GM21529 (cell line): ENCODE data around the gene PRR7.

Experiments used
- ATAC-seq: cut with Tn5 transposase; IDR thresholded peaks from one replicate; pipeline ENCODE4 v1.9.1; 2021; ENCODE audit not compliant: unreplicated experiment

Gene PRR7

DNA sequence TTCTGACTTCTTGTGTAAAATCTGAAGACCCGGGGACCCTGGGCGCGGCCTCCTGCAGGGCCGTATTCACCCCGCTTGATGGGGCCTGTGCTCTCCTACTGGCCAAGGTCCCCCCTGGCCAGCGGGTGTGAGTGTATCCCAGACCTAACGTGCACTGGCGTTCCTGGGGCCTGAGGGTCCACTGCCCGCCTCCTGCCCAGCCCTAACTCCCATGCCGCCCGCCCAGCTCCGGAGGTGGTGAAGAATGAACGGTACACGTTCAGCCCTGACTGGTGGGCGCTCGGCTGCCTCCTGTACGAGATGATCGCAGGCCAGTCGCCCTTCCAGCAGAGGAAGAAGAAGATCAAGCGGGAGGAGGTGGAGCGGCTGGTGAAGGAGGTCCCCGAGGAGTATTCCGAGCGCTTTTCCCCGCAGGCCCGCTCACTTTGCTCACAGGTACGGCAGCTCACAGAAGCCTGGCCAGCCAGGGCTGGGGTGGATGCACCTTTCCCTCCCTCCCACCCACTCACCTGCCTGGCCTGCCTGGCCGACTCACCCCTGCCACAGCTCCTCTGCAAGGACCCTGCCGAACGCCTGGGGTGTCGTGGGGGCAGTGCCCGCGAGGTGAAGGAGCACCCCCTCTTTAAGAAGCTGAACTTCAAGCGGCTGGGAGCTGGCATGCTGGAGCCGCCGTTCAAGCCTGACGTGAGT, 10.6 kb upstream of the PRR7 start:
- ATAC-seq, result no peak

DNA sequence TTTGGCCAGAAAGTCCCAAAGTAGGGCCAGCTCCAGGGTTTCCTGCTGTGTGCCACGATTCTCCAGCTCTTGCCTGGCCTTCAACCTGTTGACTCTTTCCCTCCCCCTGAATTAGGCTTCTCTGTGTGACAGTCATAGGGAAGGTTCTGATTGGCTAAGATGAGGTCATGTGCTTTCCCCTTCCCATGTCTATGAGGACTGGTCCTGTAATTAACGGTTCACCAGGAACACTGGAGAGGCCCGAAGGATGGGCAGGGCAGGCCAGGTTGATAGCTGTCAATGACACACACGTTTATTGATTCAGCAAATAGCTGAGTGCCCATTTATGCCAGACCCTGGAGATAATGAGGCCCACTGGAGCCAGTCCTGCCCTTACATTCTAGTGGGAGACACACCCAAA, 9.0 kb upstream of the PRR7 start:
- no peak for ATAC-seq

DNA sequence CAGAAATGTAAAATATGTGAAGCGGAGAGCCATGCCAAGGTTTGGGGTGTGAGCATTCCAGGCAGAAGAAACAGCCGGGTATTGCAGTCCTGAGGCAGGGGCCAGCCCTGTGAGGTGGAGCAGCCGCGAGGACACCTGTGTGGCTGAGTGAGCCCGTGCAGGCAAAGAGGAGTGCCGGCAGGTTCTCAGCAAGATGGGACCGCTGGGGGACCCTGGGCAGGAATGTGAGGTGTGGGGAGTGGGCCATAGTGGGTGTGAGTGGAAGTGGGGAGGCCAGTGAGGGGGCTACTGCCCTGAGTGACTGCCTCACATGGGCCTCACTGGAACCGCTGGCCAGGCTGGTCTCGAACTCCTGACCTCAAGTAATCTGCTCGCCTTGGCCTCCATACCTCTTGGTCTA, 8.1 kb upstream of the PRR7 start:
- ATAC-seq, result no peak

DNA sequence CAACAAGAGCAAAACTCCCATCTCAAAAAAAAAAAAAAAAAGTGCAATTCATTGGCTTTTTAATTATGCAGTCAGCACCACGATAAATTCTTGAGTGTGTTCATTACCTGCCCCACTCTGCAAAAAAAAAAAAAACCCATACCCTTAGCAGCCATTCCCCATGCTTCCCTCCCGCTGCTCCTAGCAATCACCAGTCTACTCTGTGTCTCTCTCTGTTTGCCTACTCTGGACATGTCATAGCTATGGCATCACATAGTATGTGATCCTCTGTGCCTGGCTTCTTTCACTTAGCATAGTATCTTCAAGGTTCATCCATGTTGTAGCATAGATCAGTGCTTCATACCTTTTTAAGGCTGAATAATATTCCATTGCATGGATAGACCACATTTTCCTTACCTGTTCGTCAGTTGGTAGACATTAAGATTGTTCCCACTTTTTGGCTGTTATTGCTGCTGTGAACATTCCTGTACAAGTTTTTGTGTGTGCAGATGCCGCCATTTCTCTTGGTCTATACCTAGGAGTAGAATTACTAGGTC, 7.0 kb upstream of the PRR7 start:
- ATAC-seq, result no peak

DNA sequence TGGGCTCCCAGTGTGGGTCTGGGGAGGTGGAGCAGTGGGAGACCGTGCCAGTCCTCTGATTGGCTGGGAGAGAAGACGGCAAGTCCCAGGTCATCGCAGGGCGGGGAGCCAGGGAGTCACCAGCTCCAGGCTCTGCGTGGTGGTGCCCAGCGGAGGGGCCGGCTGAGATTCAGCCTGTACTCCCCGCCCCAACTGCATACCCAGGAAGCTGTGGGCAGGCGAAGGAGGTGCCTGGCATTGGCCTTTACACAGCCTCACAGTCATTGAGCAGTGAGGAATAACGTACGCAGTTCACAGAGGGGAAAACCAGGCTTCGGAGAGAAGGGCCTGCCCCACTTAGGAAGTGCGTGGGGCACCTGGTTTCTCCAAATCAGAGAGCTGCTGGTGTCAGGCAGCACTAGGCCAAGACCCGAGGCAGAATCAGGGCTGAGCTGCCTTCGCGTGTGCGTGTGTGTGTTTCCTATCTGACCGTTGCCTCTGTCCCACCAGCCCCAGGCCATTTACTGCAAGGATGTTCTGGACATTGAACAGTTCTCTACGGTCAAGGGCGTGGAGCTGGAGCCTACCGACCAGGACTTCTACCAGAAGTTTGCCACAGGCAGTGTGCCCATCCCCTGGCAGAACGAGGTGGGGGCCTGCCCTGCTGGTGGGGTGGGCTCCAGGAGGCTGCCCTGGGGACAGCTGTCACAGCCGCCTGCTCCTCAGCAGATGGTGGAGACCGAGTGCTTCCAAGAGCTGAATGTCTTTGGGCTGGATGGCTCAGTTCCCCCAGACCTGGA, 6.2 kb upstream of the PRR7 start:
- ATAC-seq, result no peak

DNA sequence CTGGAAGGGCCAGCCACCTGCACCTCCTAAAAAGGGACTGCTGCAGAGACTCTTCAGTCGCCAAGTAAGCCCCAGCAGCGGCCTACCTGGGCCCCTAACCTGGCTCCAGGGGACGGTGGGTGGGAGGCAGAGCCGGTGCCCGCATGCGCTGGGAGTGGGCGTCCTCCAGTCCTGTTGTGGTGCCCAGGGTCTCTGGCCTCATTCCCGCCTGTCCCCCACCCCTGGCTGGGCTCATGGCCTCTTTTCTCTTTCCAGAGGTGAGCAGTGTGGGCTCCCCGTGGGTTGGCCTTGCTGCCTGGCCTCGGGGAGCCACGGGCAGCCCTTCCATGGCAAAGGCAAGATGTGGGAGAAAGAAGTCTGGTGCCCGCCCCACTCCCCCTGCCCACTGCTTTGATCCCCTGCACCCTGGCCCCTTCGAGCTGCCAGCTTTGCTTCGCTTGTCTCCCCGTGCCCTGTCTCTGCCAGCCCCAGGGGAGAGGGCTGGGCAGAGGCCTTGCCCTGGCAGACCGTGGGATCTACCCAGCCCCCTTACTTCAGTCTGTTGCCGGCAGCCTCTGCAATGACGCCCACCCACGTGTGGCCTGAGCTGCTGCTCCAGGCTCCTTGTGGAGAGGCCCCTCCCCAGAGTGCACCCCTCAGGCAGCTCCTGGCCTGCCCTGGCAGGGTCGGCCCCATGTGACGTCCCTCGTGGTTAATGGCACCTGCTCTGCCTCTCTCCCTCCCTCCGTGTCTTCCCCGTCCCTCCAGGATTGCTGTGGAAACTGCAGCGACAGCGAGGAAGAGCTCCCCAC, 5.4 kb upstream of the PRR7 start:
- ATAC-seq, result no peak

DNA sequence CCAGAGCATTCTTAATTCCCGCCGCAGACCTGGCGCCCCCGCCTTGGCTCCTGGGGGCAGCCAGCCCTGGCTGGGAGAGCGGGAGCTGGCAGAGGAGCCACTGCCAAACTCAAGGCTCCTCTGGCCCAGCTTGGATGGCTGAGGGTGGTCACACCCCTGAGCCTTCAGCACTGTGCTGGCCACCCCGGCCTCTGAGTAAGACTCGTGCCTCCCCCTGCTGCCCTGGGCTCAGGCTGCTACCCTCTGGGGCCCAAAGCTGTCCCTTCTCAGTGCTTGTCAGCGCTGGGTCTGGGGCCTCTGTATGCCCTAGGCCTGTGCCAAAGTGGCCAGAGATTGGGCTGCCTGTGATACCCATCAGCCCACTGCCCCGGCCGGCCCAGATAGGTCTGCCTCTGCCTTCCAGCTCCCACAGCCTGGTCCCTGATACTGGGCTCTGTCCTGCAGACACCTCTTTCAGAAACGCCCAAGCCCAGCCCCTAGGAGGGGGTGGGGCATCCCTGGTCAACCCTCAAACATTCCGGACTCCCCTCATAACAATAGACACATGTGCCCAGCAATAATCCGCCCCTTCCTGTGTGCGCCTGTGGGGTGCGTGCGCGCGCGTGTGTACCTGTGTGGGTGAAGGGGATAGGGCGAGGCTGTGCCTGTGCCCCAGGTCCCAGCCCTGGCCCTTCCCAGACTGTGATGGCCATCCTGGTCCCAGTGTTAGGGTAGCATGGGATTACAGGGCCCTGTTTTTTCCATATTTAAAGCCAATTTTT, 4.4 kb upstream of the PRR7 start:
- ATAC-seq, result no peak

DNA sequence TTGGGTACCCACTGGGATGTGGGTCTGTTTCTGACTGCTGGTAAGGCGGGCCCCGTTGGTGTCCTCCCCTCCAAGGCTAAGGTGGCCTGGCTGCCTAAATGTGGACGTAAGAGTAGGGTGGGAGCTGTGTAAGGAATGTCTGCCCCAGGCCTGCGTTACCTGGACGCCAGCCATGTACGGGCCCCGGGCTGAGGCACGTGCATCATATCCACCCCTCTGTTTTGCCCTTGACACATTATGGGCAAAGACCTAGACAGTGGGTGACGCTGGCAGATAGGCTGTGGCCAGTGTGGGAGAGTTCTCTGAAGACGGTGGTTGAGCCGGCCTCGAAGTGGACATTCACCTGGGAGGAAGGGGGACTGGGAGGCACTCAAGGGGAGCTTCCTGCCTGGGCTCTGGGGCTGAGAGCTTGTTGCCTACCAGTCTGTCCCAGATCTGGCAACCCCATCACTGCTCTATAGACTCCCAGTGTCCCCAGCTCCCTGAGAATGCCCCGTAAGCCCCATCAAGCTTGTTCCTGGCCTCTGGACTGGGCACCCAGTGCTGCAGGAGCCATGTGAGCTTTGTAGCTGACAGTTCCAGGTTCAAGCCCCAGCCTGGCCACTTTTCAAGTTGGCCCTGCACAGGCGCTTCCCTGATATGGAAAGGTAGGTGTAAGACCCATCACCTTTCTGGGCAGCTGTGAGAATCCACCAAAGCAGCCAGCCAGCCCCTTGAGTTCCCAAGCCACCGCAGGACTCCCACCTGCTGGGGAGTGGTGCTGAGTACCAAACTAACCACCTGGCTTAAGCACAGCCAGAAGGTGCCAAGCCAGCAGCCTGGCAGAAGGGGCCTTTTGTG, 3.2 kb upstream of the PRR7 start:
- ATAC-seq, result no peak

DNA sequence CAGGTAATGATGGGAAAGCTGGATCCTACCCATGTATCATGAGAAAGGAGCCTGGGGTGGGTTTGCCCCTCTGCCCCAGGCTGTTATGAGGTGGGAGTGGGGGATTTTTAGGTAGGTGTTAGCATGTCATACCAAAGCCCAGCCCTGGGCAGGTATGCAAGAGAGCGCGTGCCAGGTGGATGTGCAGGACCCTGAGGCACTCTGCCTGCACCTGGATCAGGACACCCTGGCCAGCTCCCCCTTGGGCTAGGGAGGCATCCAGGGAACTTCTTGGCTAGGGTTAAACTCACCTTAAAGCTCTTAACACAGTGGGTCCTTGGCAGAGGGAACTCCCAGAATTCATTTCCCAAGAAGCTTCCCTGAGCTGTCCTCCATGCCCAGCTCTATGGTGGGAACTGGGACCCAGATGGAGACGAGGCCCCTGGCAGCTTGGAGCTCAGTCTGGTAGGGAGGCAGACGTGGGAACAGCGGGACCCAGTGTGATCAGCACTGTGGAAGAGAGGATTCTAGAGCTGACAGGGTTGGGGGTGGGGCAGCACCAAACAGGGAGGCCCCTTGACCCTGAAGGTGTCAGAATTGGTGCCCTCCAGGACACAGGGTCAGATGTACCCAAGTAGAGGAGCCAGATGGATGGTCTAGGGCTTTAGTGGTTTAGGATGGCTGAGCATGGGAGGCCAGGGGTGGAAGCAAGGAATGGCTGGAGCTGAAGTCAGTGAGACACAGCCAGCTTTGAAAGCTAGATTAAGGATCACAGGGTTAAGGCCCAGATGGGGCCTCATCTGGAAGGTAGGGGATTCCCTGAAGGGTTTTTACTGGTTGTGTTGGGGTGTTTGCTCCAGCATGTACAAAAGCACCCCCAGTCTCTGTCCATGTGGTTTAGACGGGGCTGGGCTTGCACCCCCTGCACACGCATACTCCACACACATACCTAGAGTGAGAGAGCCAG, 2.2 kb upstream of the PRR7 start:
- no peak for ATAC-seq

DNA sequence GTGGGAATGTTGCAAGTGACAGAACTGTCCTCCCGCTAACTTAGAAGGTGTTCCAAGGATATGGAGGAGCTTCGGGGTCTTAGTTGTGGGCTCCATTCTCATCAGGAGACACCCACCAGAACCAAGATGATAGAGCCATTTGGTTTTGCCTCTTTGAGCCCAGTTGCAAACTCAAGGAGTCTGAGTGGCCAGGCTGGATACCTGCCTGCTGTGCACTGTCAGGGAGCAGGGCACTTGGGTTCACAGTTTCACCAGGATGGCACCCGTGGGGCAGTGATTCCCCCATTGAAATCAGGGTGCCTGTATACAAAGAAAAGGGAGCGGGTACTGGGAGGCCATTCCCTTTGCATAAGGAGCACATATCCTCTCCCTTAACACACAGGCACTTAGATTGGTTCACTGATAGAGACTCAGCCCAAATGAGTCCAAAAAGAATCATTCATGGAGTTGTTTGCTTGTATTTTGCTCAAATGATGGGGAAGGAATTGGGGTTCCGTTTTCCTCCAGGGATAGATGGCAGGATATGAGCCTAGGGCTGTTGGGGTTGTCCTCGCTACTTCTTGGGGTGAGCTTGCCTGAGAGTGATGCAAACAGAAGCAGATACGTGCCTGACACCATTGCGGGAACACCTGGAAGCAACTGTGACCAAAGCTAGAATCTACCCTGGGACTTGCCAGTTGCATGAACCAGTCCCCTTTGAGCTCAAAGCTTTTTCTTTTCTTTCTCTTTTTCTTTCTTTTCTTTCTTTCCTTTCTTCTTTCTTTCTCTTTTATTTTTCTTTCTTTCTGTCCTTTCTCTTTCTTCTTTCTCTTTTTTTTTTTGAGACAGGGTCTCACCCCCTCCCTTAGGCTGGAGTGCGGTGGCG, 1.3 kb upstream of the PRR7 start:
- ATAC-seq, result no peak

DNA sequence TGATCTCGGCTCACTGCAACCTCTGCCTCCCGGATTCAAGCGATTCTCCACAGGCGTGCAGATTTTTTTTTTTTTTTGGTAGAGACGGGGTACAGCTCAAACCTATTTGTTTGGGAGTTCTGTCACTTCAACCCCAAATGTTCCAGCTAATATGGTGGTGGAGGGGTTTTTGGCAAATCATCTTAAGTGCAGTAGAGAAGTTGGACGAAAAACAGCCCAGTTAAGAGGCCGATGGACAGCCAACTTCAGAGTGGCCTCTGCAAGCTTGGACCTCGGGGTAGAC, 756 bp upstream of the PRR7 start:
- no peak for ATAC-seq

DNA sequence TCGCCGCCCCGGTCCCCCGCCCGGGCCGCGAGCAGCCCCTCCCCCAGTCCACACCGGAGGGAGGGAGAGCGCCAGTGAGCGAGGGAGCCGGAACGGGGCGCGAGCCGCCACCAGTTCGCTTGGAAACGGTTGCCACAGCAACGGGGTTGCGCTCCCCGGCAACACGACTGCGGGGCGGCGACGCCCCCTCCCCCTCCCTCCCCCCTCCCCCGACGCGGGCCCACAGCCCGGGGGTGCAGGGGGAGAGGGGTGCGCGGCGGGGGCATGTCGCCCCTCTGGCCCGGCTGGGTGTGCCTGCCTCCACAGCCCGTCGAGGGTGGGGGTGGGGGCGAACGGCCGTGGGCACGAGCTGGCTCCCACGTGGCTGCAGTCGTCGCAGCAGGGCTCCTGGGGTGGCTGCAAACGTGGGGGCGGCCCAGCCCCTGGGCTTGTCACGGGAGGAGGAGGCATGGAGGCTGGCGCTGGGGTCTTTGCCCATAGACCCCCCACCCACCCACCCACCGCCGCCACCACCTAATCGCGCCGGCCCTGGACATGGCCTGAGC, 524 bp downstream of the PRR7 start:
- ATAC-seq, result peak; percentile 35

DNA sequence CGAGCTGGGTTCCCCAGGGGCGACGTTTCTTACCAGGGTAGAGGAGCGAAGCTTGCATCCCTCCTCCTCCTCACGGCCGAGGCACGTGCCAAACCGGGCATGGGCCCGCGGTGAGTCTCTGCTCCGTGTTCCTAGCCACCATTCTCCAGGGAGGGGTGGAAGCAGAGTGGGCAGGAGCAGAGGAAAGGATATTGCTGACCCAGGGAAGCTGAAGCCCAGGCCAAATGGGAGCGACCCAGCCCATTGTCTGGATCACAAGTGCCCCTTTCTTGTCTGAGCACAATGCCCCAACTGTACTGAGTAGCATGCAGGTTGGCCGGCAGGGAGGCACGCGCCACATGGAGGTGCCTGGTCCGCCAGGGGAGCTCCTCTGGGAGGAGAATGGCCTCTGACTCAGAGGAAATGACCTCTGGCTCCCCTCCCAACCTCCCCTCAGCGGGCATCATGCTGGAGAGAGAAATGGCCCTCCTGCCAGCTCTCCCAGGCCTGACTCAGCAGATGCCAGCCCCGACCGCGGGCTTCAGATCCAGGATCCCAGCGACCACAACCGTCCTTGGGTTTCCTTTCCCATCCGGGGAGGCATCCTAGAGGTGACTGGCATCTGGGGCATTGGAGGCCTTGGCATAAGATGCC, 1.1 kb downstream of the PRR7 start:
- no peak for ATAC-seq

DNA sequence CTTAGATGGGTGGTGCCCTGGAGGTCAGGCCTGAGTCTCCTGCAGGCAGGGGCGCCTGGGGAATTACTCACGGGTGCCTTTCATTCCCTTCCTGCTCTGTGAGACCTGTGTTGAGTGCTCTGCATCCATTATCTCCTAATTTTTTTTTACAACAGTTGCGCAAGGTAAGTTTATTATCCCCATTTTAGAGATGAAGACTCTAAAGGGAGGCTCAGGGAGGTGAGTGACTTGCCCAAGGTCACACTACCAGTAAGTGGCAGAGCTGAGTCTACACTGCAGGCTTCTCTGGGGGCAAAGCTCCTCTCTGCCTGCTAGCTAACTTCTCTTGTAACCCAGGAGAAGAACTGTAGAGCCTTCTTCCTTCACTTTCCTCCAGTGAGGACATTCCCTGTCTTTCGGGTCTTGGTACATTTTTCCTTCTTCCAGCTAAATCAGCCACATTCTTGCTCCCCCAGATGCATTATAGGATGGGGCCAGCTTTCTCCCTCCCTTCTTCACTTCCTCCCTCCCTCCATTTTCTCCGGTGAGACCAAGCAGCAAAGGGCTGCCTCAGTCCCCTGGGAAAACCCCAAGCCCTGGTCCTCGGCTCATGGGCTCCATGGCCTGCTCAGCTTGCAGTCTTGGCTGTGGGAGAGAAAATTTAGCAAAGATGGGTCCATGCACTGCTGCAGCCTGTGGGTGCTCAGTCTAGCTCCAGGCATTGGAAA, 1.8 kb downstream of the PRR7 start:
- ATAC-seq, result no peak

DNA sequence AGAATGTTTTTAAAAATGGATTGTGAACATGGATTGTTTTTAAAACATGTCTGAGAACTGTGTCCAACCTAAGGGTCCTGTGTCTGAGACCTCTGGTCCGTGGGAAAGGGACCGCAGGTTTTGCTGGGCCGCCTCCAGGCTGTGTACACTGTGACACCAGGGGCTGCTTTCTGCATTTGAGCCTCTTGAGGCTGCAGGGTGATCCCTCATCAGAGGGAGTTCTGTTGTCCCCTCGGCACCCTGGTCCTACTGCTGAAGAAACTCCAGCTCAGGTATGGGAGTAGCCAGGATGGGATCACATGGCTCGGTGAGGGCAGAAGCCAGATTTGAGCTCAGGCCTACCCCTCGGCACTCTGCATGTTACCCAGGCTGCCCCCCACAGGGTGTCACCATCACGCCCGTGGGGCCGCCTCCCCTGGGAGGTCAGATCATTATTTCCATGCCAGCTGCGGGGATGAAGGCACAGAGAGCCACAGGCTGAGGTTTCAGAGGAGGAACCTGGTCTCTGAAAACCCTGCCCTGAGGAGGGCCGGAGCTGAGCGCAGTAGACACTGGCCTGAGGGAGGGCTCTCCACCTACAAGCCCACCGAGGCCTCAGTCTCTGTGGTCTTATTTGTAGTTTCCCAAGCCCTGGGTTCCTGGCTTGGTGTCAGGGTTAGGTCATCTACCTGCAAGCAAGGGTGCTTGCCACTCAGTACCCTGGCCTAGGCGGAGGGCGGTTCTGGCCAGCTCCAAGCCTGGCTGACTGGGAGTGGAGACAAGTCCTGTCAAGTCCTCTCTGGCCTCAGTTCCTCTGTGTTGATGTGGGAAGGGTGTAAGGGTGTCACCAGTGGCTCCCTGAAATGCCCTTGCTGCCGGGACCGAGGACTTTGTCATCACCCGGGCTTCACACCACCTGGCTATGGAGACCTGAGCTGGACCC, 2.8 kb downstream of the PRR7 start:
- ATAC-seq, result no peak
